RCC 7860 (cell line): ENCODE data around the gene CAMSAP1.
A peak's percentile ranks its signal among the peaks of the same experiment; 100 is the strongest.
"Not testable (repeated sequence)": the region's sequence is repeated elsewhere in the genome, so short reads cannot be mapped to it uniquely, and the experiment has no call there.

ENCODE experiments used
- DNase-seq: peaks from one replicate; pipeline ENCODE4 v3.0.0-alpha.2; 2015; ENCODE audit warnings: low spot score
- FAIRE-seq: peaks from 2 replicates; lab custom pipeline; 2012; peaks lifted over from hg19 to GRCh38; lab: Jason Lieb, UNC

CAMSAP1 gene

GRCh38 chr9:135943604-135944003 lies 36.3 kb upstream of the CAMSAP1 start:
- not testable (repeated sequence) for FAIRE-seq, DNase-seq

GRCh38 chr9:135941288-135941995 lies 34.1 kb upstream of the CAMSAP1 start:
- DNase-seq, result no peak
- no peak for FAIRE-seq

- FAIRE-seq (no peak), DNase-seq (no peak)
These were observed 32.3 kb upstream of the CAMSAP1 start for GRCh38 chr9:135939351-135940265.

- DNase-seq (no peak), FAIRE-seq (no peak)
These were observed 30.5 kb upstream of the CAMSAP1 start for GRCh38 chr9:135937521-135938489.

DNA sequence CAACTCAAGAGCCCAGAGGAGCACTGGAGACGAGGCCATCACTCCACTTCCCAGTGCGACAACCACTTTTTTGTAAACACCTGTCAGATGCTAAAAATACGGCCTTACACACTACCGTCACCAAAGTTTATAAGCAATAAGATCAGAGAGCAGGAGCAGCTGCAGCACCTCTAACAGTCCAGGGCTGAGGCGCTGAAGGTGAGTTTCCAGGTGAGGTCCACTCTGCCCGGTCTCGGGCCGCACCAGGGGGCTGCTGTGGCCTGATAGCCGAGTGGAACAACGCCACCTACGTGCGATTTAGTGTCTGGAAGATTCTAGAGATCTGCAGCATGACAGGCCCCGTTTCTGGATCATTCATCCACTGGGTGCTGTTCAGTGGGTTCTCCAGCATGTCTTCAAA lies 25.8 kb upstream of the CAMSAP1 start:
- no peak for FAIRE-seq
- DNase-seq, result no peak

DNA sequence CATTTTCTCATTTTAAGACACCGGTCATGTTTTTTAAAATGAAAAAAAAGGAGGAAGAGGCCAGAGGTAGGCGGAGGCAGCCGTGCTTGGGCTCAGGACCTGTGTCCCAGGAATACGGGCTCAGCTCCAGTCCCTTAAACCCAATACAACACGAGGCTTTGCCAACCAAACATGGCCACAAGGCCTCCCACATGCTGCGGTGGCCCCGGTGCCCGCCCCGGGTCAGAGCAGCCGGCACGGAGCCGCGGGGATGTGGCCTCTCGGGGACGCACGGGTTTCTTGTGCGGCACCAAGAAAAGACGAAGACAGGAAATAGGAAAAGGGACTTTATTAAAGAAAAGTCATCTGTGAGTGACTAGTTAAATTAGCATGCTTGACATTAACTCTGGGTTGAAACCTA lies 25.3 kb upstream of the CAMSAP1 start:
- DNase-seq, result no peak
- no peak for FAIRE-seq

DNA sequence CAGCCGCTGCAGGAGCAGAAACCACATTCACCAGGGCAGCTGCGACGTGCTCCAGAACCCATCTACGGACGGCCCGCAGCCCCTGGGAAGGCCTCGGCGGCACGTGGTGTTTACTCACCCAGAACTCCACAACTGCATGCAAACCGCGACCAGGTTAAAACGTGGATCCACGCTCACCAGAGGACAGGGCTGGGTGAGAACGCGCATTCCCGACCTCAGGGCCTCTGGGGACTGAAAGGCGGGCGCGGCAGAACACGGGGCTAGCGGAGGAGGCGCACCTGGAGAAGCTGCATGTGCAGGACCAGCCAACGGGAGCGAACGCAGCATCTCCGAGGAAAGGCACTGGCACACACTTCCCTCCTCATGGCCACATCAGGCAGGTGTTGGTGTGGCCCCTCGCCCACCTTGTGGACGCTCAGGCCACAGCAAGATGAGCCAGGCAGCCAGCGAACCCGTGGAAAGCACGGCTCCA lies 24.0 kb upstream of the CAMSAP1 start:
- DNase-seq, result no peak
- no peak for FAIRE-seq

DNA sequence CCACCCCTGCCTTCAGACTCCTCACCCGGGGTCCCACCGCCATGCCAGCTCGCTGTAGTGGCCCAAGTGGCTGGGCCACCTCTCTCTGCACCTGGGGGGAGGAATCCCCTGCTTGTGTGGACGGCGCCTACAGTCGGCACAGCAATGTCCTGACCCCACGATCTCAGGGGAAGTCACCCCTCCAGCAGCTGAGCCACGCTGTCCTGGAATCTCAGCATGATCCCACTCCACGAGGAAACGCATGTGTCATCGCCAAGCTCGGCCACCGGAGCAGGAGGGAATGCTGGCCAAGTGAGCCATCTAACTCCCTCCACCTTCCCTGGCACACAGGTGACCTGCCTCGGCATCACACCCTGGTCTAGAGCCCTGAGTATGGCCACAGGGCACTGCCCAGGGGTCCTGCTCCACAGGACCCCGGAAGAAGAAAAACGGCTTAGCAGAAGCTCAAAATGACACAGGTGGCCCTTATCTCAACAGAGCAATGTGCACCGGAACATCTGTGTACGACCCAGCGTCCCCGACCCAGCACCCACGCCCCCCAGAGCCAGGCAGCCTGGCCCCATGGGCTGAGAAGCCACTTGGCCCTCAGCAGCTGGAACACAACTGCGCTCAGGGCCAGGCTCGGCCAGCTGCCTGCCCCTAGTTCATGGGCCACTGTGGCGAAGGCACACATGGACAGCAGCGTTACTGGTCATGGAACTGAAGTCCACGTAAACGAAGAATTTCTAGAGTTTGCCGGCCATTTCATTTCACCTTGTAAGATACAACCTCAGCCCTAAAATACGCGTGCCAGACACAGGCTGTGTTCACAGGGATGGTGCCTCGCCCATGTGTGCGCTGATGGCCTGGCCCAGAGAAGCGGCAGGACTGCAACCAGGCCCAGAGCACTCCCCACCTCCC lies 23.4 kb upstream of the CAMSAP1 start:
- no peak for DNase-seq
- no peak for FAIRE-seq

DNA sequence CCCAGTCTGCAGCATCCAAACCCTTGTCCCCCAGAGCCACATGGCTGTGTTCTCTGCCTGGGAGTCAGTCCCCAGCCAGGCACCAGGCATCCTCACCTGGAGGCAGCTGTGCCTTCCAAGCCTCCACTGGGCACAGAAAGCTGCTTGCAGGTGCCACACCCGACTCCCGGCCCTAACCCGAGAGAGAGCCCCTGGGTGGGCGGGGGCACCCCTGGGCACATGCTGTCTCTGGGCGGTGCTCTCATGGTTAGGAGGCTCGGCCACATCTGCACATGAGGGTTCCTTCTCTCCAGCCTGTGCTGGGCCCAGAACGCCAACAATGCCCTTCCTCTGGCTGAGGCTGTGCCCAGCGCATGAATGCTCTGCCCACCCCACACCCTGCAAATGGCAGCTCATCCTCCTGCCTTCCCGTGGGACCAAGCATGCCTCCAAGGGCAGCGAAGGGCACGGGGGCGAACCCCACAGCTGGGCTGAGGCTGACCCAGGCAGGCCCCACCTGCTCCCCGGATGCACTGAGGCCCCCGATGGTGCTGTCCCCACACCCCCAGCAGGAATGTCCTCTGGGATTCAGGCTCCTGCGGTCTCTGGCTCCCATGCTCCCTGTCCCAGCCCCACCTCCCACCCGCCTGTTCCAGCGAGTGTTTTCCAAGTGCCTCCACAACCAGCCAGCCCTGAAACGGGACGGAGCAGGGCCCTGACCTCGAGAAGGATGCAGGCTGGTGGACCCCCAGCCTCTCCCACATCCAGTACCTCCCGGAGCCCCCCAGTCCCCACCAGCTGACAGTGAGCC lies 22.5 kb upstream of the CAMSAP1 start:
- DNase-seq (no peak), FAIRE-seq (no peak)

DNA sequence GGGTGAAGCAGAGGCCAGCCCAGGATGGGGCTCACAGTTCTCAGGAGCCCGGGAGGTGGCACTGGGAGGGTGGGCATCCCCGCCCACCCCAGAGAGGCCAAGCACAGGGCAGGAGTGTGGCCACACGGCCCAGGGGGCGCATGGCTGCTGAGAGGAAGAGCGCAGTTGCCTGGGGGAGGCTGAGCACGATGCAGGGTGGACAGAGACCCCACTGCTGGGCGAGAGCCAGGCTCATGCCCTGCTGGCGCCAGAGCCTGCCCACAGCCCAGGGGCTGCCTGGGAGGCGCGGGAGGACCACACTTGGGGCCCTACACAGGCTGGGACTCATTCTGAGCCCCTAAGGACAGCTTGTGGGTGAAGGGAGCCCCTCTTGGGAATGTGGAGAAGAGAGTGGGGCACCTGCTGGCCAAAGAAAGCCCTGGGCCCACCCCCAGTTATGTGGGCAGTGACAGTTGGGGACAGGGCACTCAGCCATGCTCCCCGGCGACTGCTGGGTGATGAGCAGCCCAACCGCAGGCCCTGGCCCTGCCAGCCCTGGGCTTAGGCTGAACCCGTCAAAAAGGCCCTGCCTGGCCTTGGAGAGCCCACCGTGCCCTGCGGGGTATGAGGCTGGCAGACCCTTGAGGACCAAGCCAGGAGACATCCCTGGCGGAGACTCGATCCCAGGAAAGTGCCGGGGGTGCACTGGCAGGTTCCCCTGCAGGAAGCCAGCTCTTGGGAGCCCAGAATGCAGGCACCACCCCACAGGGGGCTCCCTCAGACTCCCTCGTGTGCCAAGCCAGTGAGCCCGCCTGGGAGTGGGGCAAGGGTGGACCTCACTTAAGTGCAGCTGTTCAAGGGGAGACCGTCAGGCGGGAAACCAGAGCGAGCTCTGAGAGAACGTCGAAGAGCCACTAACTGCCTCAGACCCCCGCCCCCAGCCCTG lies 21.6 kb upstream of the CAMSAP1 start:
- DNase-seq (no peak), FAIRE-seq (no peak)

- no peak for FAIRE-seq
- no peak for DNase-seq
These were observed 20.9 kb upstream of the CAMSAP1 start for GRCh38 chr9:135928074-135928730.

DNA sequence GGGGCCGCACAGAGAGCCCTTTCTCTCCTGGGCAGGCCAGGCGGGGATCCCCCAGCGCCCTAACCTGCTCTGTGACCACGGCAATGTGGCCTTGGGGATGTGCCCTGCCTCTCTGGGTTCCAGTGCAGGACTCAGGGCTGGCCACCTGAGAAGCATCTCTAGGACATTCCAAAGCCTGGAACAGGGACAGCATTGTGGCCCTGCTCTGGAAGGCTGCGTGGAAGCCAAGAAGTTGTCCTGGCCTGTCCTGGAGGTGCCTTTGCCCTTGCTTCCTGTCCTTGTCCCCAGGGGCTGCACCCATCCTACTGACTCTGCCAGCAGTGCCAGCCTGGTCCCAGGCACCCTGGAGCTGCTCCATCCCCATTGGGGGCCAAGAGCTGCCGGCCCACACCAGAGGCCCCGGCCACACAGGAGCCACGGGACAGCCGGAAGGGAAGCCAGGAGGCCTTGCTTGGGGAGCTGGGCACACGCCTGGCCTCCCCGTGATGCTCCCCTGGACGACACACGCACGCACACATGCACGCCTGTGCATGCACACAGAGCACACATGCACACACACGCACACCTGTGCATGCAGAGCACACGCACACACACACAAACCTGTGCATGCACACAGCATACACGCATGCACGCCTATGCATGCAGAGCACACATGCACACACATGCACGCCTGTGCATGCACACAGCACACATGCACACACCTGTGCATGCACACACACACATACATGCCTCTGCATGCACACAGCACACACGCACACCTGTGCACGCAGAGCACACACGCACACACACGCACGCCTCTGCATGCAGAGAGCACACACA lies 20.1 kb upstream of the CAMSAP1 start:
- FAIRE-seq, result no peak
- no peak for DNase-seq

- FAIRE-seq, result peak; percentile 91
- peak; percentile 94 for DNase-seq
These were observed 19.3 kb upstream of the CAMSAP1 start for GRCh38 chr9:135926402-135927194.

DNA sequence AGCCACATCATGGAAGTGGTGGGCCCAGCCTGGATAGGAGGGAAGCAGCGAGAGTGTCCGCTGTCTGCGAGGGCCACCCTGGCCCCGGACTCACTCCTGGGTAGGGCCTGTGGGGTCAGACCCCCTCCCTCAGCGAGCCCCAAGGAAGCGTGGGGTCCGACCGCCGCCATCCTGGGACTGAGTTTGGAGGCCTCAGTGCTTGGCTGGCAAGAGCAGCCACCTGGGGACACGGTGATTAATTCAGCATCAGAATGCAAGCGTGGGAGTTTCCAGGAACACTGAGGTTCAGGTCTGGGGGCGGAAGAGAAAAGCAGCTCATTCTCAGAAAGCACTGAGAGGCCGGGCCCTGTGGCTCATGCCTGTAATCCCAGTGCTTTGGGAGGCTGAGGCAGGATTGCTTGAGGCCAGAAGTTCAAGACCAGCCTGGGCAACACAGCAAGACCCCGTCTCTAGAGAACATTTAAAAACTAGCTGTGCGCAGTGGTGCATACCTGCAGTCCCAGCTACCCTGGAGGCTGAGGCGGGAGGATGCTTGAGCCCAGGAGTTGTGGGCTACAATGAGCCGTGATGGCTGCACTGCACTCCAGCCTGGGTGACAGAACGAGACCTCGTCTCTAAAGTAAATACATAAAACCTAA lies 18.3 kb upstream of the CAMSAP1 start:
- no peak for DNase-seq
- FAIRE-seq, result no peak

- FAIRE-seq (no peak), DNase-seq (no peak)
These were observed 17.4 kb upstream of the CAMSAP1 start for GRCh38 chr9:135924628-135925338.
